GM18499 (cell line): ENCODE measurements around the gene LUC7L3.

Source experiments
- ATAC-seq: cut with Tn5 transposase; IDR thresholded peaks from one replicate; pipeline ENCODE4 v1.9.1; 2021; ENCODE audit warnings: moderate number of reproducible peaks; ENCODE audit not compliant: insufficient read depth, unreplicated experiment

The LUC7L3 gene

GRCh38 chr17:50745631-50746030, 26.2 kb downstream of the LUC7L3 start:
- ATAC-seq: no peak

GRCh38 chr17:50749245-50749644, 29.8 kb downstream of the LUC7L3 start:
- no peak for ATAC-seq

GRCh38 chr17:50754521-50754920, 35.1 kb downstream of the LUC7L3 start:
- no peak for ATAC-seq

DNA sequence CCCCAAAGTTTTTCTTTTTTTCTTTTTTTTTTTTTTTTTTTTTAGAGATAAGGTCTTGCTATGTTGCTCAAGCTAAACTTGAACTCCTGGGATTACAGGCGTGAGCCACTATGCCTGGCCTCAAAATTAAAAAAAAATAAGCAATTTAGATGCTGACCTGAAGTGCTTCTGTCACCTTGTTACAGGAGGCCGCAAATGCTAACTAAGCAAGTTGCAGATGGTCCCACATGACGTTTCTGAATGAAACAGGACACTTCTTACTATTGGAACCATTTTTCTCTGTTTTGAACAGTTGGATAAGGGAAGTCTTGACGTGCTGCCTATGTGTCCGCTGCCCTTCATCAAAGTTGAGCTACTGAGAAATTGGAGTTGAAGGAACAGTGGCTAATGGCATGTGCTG, 39.1 kb downstream of the LUC7L3 start:
- ATAC-seq: no peak

- ATAC-seq: no peak
Observed at GRCh38 chr17:50758989-50759544, 39.7 kb downstream of the LUC7L3 start.

GRCh38 chr17:50762177-50762576, 42.8 kb downstream of the LUC7L3 start:
- no peak for ATAC-seq

- ATAC-seq: no peak
Observed at GRCh38 chr17:50763716-50764475, 44.5 kb downstream of the LUC7L3 start.

DNA sequence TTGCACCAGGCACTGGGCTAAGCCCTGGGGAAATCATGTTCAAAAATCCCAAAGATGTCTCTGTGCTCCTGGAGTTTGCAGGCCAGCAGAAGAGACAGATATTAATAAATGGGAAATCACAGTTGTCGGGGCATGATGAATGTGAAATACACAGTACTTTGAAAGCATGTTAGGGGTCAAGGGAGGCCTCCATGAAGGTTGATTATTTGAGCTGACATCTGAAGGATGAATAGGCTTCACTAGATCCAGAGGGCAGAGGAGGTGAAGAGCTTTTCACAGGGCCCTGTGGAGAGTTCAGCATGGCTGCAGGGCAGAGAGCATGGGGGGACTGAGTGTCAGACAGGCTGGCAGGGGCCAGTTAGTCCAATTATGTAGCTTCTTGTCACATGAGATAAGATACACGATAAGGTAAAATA, 45.3 kb downstream of the LUC7L3 start:
- no peak for ATAC-seq

DNA sequence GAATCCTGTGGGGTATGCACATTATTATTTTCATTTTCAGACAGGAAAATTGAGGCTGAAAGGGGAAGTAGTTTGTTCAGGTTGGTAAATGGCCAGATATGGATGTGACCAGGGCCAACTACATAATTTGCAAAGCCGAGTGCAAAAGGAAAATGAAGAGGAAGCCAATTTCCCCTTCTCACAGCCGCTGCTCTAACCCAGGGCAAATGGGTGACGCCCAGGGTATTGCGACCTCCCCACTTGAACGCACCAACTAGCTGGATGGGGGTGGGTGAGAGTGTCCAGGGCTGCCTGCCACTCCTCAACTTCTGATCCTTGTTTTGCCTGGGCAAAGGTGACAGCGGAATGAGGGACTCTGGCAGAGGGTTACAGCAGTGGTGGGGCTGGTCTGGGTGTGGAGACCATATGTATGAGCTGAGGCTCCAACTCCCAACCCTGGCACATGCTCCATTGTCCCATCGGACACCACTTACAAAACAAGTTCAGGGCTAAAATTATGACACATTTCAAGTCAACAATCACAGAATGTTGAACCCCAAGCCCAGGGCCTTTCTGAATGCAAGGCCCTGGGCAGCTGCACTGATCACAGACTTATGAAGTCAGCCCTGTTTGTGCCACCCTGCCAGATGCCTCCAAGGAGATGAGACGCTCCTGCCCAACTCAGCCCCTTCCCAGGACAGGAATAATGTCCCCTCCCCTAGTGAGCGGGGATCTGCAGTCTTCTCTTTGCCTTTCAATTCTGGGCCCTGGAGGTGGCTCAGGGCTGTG, 46.2 kb downstream of the LUC7L3 start:
- no peak for ATAC-seq

GRCh38 chr17:50766222-50767023, 47.0 kb downstream of the LUC7L3 start:
- ATAC-seq: no peak

DNA sequence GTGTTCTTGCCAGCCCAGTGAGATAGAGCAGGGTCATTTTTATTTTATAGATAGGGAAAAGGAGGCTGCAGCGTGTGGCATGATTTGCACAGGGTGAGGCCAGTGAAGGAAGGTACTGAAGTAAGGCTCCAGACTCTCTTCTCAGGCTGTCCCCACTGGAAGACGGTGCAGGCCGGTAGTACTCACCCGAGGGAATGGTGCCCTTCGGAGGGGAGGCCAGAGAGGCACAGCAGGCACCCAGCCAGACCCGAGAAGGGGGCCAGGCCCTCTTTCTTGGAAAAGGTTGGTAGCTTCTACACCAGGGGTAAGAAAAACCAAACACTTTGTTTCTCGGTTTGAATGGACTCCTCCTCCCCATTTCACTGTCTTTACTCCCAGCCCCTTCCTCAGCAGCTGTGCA, 47.6 kb downstream of the LUC7L3 start:
- no peak for ATAC-seq

DNA sequence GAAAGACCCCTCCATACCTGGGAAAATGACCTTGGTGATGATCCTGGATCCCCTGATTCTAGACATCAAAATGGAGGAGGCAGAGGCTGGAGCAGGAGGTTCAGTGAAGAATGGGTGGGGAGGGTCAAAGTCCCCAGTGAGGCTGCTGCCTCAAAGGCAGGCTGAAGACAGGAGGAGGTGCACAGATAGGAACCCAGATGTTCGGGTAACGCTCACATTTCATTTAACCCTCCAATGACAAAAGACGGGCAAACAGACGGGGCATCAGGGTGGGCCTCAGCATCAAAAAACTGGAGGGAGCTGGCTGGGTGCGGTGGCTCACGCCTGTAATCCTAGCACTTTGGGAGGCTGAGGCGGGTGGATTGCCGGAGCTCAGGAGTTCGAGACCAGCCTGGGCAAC, 48.0 kb downstream of the LUC7L3 start, which contains the start of gene ANKRD40CL:
TSS of gene ANKRD40CL (minus strand) at position 73 of the 400 bp plus-strand sequence. CDS start 605 bp downstream, outside the sequence.
- ATAC-seq: no peak

- no peak for ATAC-seq
Observed at GRCh38 chr17:50768346-50768761, 49.0 kb downstream of the LUC7L3 start.

- ATAC-seq: no peak
Observed at GRCh38 chr17:50769884-50770283, 50.5 kb downstream of the LUC7L3 start.

GRCh38 chr17:50770346-50770745, 50.9 kb downstream of the LUC7L3 start:
- no peak for ATAC-seq

- no peak for ATAC-seq
Observed at GRCh38 chr17:50771991-50772785, 52.8 kb downstream of the LUC7L3 start.

- no peak for ATAC-seq
Observed at GRCh38 chr17:50774225-50774803, 54.9 kb downstream of the LUC7L3 start.

DNA sequence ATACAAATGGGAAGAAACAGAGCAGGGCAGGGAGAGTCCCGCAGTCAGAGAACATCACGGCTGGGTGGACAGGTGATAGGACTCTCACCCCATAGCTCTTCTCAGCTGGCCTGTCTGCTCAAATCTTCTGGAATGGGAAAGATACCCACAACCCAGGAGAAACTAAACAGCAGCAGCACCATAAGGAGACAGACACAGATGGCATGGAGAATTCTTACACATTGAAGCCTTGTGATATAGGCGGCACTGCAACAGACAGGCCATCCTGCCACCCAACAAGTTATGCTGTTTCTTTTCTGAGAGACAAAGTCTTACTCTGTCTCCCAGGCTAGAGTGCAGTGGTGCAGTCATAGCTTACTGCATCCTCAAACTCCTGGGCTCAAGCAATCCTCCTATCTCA, 56.5 kb downstream of the LUC7L3 start:
- no peak for ATAC-seq

- no peak for ATAC-seq
Observed at GRCh38 chr17:50778471-50778870, 59.1 kb downstream of the LUC7L3 start.
